ENCODE data around the gene FANCF. TPM values are rescaled to one million over a fixed set of nuclear protein-coding genes. Genes with fewer than 3 reads are reported as not detected.
"Not testable (repeated sequence)": the region's sequence is repeated elsewhere in the genome, so short reads cannot be mapped to it uniquely, and the experiment has no call there.

Gene FANCF
- total and polyA plus RNA-seq, 2 donors (not counting 1 experiment from before 2014, with no cell fraction given): 4.3 to 26.6 TPM

DNA sequence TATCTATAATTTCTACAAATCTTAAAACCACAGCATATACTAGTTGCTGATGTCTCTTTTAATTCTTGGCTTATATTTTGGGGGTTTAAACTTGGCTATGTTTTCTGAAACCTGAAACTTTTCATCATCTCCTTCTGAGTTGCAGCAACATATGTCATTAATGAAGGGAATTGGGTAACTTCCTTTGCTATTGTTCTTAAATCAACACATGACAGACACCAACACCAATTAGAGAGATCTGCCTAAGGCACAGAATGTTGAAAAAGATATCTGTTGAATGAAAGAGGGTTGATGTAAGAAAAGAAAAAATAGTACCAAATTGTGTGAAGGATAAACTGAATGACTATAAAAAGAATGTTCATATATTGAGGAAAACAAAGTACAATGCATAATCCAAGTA lies 30.5 kb upstream of the FANCF start:
- POLR2A ChIA-PET: no interaction called here
- no peak overlapping the region for H3K27ac Mint-ChIP-seq
- no peak overlapping the region for H3K4me3 Mint-ChIP-seq
- Histone ChIP-seq H3K36me3 (replicated peaks in 1 of 2; ENCODE audit: control extremely low read depth in 1 of 2, control insufficient read depth in 1 of 2, extremely low read depth in 1 of 2, insufficient read depth in 2 of 2, low read length in 1 of 2) (no peaks in the 10 kb centered on the region), H2AFZ (ENCODE audit: insufficient read depth, low read depth, low read length, poor library complexity, severe bottlenecking) (no peak overlapping the region), H3K4me3 (ENCODE audit: control extremely low read depth in 1 of 5, extremely low read depth in 1 of 5, insufficient read depth in 1 of 5, low read depth in 2 of 5, low read length in 4 of 5) (no peak overlapping the region), H3K4me1 (ENCODE audit: control insufficient read depth in 2 of 2, insufficient read depth in 2 of 2, low read length in 2 of 2) (peaks cover 5 to 6% of the 10 kb centered on the region in 2 donors), H3K27ac (ENCODE audit: low read length in 2 of 2) (no peak overlapping the region), H3K9me3 (ENCODE audit: control extremely low read depth in 1 of 3, control insufficient read depth in 2 of 3, insufficient read depth in 1 of 3, low read length in 2 of 3) (no peaks in the 10 kb centered on the region), H3K27me3 (replicated peaks in 1 of 4; ENCODE audit: control extremely low read depth in 1 of 4, control insufficient read depth in 3 of 4, insufficient read depth in 4 of 4, low read length in 3 of 4) (no peaks in the 10 kb centered on the region), H3K79me2 (ENCODE audit: control insufficient read depth, insufficient read depth, low read length) (no peaks in the 10 kb centered on the region), H3K9ac (ENCODE audit: low read length) (no peak overlapping the region), H4K20me1 (ENCODE audit: control insufficient read depth, insufficient read depth, low read length, poor library complexity, severe bottlenecking) (no peaks in the 10 kb centered on the region), H3K4me2 (replicated peaks; ENCODE audit: low read depth, low read length, poor library complexity, severe bottlenecking) (no peak overlapping the region)
- TF ChIP-seq CTCF (IDR thresholded peaks at IDR 0.05) (no peak), EZH2 (IDR thresholded peaks at IDR 0.05; ENCODE audit: borderline replicate concordance, insufficient read depth, low read depth, low read length, poor library complexity, severe bottlenecking) (no peak)
- no peaks in the 10 kb centered on the region for H3K9me3 Mint-ChIP-seq (ENCODE audit: insufficient read depth)
- no peak for ATAC-seq (ENCODE audit: low read depth)
- intact Hi-C loops (cut with micrococcal nuclease): no loop called here
- no peak for DNase-seq
- H3K27me3 Mint-ChIP-seq: no peaks in the 10 kb centered on the region
- peaks cover 8% of the 10 kb centered on the region for H3K4me1 Mint-ChIP-seq
- CTCF ChIA-PET: no interaction called here

DNA sequence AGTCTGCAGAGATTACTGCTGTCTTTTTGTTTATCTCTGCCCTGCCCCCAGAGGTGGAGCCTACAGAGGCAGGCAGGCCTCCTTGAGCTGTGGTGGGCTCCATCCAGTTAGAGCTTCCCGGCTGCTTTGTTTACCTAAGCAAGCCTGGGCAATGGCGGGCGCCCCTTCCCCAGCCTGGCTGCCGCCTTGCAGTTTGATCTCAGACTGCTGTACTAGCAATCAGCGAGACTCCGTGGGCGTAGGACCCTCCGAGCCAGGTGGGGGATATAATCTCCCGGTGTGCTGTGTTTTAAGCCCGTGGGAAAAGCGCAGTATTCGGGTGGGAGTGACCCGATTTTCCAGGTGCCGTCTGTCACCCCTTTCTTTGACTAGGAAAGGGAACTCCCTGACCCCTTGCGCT lies 26.7 kb upstream of the FANCF start:
- H3K27ac ChIP-seq (ENCODE audit: low read length in 2 of 2); H3K9me3 Mint-ChIP-seq (ENCODE audit: insufficient read depth); H3K4me3 ChIP-seq (ENCODE audit: control extremely low read depth in 1 of 5, extremely low read depth in 1 of 5, insufficient read depth in 1 of 5, low read depth in 2 of 5, low read length in 4 of 5); H3K9ac ChIP-seq (ENCODE audit: low read length); H3K27me3 ChIP-seq (replicated peaks in 1 of 4; ENCODE audit: control extremely low read depth in 1 of 4, control insufficient read depth in 3 of 4, insufficient read depth in 4 of 4, low read length in 3 of 4); H3K4me1 Mint-ChIP-seq; POLR2A ChIA-PET; H3K27ac Mint-ChIP-seq; intact Hi-C loops (cut with micrococcal nuclease); H3K79me2 ChIP-seq (ENCODE audit: control insufficient read depth, insufficient read depth, low read length); H2AFZ ChIP-seq (ENCODE audit: insufficient read depth, low read depth, low read length, poor library complexity, severe bottlenecking); DNase-seq; CTCF ChIA-PET; H3K4me1 ChIP-seq (ENCODE audit: control insufficient read depth in 2 of 2, insufficient read depth in 2 of 2, low read length in 2 of 2); H3K4me2 ChIP-seq (replicated peaks; ENCODE audit: low read depth, low read length, poor library complexity, severe bottlenecking); H3K27me3 Mint-ChIP-seq; H3K36me3 ChIP-seq (replicated peaks in 1 of 2; ENCODE audit: control extremely low read depth in 1 of 2, control insufficient read depth in 1 of 2, extremely low read depth in 1 of 2, insufficient read depth in 2 of 2, low read length in 1 of 2); ATAC-seq (ENCODE audit: low read depth); H3K9me3 ChIP-seq (ENCODE audit: control extremely low read depth in 1 of 3, control insufficient read depth in 2 of 3, insufficient read depth in 1 of 3, low read length in 2 of 3); H4K20me1 ChIP-seq (ENCODE audit: control insufficient read depth, insufficient read depth, low read length, poor library complexity, severe bottlenecking); H3K4me3 Mint-ChIP-seq: not testable (repeated sequence)
- WGBS (ENCODE audit: insufficient coverage): 95% methylated on average over 13 of the region's 15 CpGs

Data from B cell (primary cell).